RWPE1 (cell line): ENCODE data around the gene LDLRAP1.
"Not testable (repeated sequence)": the region's sequence is repeated elsewhere in the genome, so short reads cannot be mapped to it uniquely, and the experiment has no call there.

ENCODE experiments used
- CTCF ChIA-PET: fragments of 350-600 bp; sonication (Branson Sonifier 250); formaldehyde crosslinking; extraction: SDS; loops from one replicate; lab custom pipeline; 2021; lab: Yijun Ruan, JAX
- POLR2A ChIA-PET: fragments of 400-600 bp; formaldehyde crosslinking; extraction: SDS; loops from one replicate; lab custom pipeline; 2020; ENCODE audit warnings: antibody characterized with exemption; ENCODE audit not compliant: low non-redundant PET; lab: Yijun Ruan, JAX
- DNase-seq: peaks from one replicate; pipeline ENCODE4 v3.0.0; 2012; ENCODE audit warnings: low spot score
- H3K27ac ChIP-seq: fragments of 450-650 bp; 2 replicates; pipeline ENCODE4 v1.5.1; 2017
- CTCF ChIP-seq: fragments of 450-650 bp; conservative IDR thresholded peaks from 2 replicates; pipeline ENCODE4 v1.5.1; 2017; ENCODE audit warnings: low read depth, mild to moderate bottlenecking

The LDLRAP1 gene

GRCh38 chr1:25503551-25504426, 39.6 kb upstream of the LDLRAP1 start:
- peak; percentile 32 for DNase-seq
- CTCF ChIA-PET = interaction anchor here (0.6 to 1.2 kb wide), 5 partner anchors 10 to 298 kb away, joined by 3 to 4 read pairs (median 3); no protein-coding TSS in a partner anchor
- peak; percentile 54 for TF ChIP-seq CTCF
- POLR2A ChIA-PET = no interaction called here
- H3K27ac ChIP-seq = no peak overlapping the region

DNA sequence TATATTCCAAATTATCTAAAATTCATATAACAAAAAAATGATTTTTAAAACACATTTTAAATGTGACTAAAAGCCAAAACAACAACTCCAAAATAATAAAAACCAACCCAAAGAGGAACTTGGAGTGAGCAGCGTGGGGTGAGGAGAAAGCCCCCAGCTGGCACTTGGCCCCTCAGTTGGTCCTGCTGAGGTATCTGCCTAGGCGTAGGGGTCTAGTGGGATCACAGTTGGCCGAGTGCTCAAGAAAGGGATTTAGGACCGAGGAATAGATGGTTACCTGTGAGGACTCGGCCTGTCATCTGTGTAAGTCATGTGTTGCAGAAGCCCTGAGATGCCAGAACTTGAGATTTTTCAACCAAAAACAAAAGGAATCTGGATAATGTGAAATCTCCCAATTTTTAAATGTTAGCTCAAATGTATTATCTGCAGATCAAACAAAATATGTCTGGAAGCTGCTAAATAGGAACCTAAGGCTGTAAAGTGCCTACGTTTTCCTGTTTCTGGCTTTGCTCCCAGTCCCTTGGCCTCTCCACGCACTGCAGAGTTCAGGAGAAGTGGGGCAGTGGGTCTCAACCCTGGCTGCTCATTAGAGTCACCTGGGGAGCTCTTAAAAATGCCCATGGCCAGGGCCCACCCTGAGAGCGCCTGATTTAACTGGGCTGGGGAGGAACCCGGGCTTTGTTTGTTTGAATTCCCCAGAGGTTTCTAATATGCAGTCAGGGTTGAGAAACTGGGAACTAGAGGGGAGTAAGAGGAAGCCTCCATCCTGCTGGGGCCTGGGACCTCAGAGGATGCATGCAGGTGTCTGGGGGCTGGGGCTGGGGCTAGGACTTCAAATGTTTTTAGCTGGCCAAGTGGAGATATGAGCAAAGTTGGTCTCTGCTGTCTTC, 38.5 kb upstream of the LDLRAP1 start:
- CTCF ChIA-PET = interaction anchor here (0.5 to 0.6 kb wide), 2 partner anchors 82 to 315 kb away, joined by 3 read pairs; partner anchors contain the start of gene MTFR1L
- POLR2A ChIA-PET = no interaction called here
- no peak for DNase-seq
- no peak overlapping the region for H3K27ac ChIP-seq
- TF ChIP-seq CTCF = no peak

GRCh38 chr1:25505656-25506385, 37.6 kb upstream of the LDLRAP1 start:
- no peak overlapping the region for H3K27ac ChIP-seq
- CTCF ChIA-PET = no interaction called here
- TF ChIP-seq CTCF = no peak
- POLR2A ChIA-PET = no interaction called here
- no peak for DNase-seq

- H3K27ac ChIP-seq, CTCF ChIA-PET, POLR2A ChIA-PET, DNase-seq: not testable (repeated sequence)
Observed at GRCh38 chr1:25506566-25507463, 36.6 kb upstream of the LDLRAP1 start.

DNA sequence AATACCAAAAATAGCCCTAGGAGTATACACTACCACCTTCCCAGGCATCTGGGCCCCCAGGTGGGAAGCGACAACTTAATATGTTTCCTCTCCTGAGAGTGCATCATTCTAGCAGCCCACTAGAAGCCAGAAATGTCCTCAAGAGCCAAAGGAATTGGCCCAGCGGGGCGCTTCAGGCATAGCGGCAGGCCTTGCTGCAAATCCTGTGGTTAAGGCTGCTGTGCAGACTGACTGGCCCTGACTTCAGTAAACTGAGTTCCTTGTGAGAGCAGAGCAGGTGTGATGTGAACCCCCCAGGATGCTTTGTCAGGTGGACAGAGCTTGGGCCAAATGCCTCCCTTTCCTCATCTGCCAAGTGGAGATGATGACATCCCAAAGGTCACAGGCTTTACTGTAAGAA, 29.7 kb upstream of the LDLRAP1 start:
- ChIA-PET POLR2A (no interaction called here), CTCF (interaction anchor here (0.6 to 1.0 kb wide), 2 partner anchors 10 to 101 kb away, joined by 3 to 4 read pairs; no protein-coding TSS in a partner anchor)
- TF ChIP-seq CTCF = no peak
- no peak for DNase-seq
- no peak overlapping the region for H3K27ac ChIP-seq

DNA sequence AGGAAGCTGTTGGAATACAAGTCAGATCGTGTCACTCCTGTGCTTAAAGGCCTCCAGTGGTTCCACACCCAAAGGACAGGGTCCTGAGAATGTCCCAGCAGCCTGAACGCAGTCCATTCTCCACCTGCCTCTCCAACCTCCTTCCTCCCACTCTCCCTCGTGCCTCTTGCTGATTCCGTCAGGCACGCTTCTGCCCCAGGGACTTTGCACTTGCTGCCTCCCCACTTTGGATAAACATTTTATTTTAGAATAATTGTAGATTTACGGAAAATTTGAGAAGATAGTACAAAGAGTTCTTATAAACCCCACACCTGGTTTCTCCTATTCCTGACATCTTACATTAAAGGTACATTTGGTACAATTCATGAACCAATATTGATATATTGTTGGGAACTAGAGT, 28.4 kb upstream of the LDLRAP1 start:
- POLR2A ChIA-PET = no interaction called here
- CTCF ChIA-PET = no interaction called here
- DNase-seq = no peak
- TF ChIP-seq CTCF = no peak
- H3K27ac ChIP-seq = no peak overlapping the region
